Stimulated activated CD4-positive, alpha-beta T cell treated with anti-CD3 and anti-CD28 coated beads, Interleukin-12 subunit alpha, Interleukin-12 subunit beta, amount 100 ng/mL, for 4 hours (primary cell): Measurements from ENCODE around the gene BCL7A.

ENCODE experiments used
- DNase-seq: peaks from one replicate; pipeline ENCODE4 v3.0.0-alpha.2; 2020

BCL7A gene

DNA sequence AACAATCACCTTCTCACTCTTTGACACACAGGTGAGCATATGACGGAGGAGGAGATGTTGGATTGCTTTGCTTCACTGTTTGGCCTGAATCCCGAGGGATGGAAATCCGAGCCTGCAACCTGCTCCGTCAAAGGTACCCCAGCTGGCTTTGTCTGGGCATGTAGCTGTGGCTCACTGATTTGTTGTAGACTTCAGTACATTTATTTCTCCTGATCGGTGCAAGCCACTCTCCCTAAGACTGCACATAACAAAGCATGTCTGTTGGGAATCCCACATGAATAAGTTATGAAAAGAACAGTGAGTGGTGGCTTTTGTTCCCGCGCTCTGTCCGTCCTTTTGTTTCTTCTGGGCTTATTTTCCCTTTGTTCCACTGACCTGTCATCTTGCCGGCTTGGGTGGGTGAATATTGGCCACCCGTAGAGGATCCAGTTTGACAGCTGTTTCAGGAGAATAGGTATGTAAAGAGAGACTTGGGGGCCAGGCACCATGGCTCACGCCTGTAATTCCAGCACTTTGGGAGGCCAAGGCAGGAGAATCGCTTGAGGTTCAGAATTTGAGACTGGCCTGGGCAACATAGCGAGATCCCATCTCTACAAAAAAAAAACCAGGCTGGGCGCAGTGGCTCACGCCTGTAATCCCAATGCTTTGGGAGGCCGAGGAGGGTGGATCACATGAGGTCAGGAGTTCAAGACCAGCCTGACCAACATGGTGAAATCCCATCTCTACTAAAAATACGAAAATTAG, 20.0 kb upstream of the BCL7A start:
- no peak for DNase-seq

DNA sequence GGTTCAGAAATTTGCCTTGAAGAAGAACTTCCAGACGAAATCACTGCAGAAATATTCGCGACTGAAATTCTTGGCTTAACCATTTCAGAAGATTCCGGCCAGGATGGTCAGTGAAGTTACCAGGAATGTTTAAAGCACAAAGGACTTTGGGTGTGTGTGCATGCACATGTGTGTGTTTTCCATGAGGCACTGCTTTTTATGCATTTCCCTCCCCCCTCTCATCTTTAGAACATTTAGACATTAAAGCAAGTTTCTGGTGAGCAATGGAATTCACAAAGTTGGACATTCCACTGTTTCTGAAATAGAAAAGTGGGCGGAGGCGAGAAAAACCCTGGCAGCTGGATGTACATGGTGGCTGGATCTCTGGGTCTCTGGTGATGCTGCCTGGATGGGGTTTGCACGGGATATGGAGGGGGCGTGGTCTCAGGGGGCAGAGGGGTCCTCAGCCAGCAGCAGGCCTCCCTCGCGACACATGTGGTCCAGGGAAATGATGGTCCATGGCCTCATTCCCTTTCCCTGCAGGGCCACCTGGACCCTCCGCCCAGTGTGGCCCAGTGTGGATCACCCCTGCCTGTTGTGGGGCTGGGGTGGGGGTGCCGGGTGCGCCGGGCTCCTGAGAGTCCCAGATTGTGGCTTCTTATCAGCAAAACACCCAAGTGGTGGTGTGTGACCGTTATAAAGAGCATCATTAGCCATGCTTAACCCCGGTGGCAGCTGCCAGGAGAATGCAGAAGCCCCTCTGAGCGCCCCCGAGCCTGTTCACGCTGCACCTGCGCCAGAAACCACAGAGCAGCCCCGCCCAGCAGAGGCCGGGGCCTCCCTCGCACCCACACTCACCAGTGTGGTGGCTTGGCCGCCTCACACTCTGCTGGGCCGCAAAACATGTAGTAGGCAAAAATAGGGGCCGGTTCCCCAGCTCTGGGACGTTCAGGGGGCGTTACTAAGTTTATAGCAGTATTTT, 17.8 kb upstream of the BCL7A start:
- no peak for DNase-seq

DNA sequence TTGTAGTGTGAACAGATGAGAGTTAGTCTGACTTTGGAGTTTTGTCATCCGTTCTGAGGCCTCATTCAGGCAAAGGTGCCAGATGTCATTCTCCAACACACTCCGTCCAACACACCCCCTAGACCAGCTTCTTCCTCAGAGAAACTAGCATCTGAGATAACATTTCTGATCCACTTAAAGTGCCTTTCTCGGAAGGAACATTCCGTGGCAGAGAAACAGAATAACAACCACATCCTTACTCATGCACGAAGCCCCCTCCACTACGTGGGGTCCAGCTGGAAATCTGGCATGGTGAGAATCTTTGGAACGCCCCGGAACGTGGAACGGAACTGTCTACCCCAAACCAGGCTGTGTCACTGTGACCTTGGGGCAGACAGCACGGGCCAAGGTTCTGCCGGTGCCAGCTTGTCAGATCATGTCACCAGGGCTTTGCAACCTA, 17.0 kb upstream of the BCL7A start:
- no peak for DNase-seq

DNA sequence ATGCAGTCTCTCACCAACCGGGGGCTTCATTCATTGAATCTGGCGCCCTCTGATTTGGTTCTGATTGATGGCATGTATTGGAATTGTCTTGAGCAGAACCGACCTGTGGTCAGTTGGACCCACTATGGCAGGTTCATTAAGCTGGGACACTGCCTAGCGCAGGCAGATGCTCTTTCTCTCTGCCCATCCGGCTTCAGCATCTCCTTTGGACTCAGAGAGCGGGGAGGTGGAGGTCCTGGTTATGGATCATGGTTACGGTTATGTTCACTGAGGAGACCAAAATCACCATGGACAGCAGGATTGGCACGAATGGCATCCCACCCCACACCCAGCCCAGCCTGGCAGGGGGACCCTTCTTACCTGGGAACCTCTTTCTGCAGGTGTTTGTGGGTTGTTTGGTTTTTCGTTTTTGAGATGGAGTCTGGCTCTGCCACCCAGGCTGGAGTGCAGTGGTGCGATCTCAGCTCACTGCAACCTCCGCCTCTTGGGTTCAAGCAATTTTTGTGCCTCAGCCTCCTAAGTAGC, 16.4 kb upstream of the BCL7A start:
- DNase-seq: no peak

DNA sequence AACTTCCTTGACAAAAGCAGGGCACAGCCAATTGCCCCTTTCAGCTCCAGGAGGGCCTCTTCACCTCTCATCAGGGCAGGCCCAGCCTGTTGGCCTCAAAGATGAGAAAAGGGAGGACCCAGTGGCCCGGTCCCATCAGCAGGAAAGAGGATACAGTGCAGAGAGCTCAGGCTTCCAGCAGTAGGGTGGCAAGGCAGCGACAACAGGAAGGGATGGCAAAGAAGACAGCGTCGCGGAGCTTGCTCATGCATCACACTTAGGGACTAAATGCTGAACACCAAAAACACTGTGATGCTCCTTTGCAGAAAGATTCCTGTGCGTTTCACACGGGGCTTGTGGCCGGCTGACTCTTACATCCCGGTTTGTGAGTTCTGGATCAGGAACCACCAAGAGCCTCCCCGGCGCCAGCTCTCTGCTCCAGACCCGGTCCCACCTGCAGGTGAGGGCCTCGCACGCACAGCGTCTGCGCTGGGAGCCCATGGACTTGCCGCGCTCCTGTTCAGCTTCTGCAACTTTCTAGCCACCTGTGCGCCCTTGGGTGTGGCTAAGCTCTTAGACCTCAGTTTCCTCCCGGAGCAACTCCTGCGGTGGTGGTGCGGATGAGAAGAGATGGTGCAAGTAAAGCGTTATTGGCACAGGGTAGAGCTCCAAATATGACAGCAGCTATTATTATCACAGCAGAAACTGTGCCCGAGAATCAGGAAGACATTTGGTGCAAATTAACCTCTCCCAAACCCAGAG, 15.3 kb upstream of the BCL7A start:
- no peak for DNase-seq

DNA sequence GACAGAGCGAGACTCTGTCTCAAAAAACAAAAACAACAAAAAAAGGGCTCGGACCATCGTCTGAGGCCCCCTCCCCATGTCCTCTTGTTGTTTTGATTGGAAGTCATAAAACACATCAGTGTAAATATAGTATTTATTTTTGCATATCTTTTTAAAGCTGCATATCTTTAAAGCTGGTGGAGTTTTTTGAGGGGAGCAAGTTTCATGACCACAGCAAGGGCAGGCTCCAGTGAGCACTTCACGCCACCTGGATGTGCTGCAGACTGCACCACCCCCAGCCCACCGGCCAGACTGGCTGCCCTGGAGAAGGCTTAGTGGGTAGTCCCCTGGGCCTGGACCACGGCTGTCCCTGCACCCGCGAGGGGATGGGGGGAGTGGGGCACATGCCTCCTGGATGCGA, 11.9 kb upstream of the BCL7A start:
- DNase-seq: no peak

DNA sequence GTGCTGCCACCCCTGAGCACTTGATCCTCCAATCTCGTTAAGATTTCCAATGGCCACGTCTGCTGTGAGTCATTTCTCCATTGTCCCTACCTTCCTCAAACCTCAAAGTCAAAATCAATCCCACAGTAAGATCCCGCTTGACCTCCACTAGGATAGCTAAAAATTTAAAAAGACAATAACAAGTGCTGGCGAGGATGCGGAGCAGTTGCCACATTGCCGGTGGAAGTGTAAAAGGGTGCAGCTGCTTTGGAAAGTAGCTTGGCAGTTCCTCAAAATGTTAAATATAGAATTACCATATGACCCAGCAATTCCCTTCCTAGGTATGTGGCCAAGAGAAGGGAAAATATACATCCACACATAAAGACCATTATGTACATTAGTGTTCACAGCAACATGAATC, 9.5 kb upstream of the BCL7A start:
- DNase-seq: no peak

DNA sequence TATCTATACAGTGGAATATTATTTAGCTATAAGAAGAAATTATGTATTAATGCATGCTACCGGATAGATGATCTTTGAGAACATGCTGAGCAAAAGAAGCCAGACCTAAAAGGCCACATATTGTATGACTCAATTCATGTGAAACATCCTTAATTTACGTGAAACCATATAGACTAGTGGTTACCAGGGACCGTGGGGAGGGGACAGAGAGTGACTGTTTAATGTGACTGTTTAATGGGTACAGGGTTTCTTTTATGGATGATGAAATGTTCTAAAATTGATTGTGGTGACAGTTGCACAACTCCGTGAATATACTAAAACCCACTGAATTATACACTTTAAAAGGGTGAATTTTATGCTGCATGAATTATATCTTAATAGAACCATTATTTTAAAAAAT, 8.5 kb upstream of the BCL7A start:
- no peak for DNase-seq

DNA sequence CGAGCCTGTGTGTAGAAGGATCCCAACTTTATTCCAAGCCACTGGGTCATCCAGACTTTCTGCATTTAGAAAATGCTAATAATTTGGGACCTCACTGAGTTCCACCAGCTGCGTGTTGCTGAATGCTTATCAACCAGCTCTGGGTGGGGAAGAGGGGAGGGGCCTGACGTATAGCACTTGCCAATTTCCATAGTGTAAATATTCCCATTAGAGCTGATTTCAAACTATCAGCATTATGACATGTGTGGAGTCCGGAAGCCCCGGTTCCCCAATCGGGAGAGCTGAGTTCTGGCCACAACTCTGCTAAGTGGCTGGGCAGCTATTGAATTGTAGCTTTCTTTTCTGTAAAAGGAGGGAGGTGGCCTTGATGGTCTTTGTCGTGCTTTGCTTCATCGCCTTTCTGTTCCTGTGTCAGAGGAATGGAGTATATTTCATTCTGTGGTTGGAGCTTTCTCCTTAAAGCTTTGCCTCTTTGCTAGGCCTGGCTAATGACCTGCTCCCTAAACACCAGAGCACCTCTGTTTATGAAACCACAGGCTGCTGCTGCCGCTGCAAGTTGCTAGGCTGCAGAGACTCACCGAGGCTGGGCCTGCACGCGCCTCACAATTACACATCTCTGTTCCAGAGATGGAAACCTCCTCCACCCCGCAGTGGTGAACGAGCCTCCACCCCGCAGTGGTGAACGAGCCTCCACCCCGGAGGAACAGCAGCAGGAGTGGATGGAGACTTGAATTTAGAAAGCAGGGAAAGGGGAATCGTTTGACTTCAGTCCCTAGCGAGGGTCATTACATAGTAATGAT, 7.7 kb upstream of the BCL7A start:
- DNase-seq: no peak

DNA sequence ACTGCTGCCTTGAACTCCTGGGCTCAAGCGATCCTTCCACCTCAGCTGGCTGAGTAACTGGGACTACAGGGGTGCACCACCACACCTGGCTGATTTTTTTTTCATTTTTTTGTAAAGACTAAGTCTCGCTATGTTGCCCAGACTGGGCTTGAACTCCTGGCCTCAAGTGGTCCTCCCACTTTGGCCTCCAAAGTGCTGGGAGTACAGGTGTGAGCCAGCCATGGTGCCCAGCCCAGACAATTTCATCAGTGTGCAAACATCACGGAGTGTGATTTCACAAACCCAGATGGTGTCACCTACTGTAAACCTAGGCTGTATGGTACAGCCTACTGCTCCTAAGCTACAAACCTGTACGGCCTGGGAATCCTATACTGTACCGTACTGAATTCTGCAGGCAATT, 6.9 kb upstream of the BCL7A start:
- no peak for DNase-seq

DNA sequence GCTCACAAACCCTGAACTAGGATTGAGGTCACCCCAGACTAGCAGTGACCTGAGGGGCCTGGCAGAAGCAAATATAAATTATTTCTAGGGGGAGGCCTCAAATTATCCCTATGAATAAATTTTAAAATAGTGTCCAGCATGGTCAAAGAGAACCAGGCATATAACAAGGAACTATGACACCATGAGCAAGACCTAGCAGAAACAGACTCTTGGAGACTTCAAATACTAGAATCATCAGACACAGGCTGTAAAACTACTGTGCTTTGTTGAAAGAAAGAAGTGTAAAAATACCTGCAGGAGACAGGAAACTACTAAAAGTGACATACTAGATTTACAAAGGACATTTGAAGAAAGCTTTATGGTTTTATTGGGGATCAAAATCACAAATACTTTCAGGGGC, 3.2 kb upstream of the BCL7A start:
- no peak for DNase-seq

DNA sequence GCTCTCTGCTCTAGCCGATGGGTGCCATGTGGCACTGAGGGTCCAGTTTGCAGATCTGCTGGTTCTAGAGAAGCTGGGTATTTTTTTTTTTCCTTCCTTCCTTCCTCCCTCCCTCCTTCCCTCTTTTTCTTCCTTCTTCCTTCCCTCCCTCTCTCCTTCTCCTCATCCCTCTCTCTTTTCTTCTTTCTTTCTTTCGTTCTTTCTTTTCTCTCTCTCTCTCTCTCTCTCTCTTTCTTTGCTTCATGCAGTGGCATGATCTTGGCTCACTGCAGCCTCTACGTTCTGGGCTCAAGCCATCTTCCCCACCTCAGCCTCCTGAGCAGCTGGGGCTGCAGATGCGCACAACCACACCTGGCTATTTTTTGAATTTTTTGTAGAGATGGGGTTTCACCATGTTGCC, 2.7 kb upstream of the BCL7A start:
- no peak for DNase-seq

DNA sequence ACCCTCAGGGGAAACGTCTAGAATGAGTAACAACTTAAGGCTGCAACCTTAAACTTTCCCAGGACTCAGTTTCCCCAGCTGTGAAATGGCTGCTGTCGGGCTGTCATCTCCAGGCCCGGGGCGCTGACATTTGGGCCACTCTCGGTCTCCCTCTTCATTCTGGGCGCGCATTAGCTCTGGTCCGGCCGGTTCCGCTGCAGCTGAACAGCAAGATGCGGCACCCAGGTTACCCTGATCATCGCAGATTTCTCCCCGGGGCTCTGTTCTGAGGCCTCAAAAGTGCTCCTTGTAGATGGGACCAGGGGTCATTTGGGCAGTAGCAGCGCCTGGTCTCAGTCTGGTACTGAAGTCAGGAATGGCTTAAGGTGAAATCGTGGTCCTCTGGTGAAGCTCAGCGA, 890 bp upstream of the BCL7A start:
- DNase-seq: no peak

DNA sequence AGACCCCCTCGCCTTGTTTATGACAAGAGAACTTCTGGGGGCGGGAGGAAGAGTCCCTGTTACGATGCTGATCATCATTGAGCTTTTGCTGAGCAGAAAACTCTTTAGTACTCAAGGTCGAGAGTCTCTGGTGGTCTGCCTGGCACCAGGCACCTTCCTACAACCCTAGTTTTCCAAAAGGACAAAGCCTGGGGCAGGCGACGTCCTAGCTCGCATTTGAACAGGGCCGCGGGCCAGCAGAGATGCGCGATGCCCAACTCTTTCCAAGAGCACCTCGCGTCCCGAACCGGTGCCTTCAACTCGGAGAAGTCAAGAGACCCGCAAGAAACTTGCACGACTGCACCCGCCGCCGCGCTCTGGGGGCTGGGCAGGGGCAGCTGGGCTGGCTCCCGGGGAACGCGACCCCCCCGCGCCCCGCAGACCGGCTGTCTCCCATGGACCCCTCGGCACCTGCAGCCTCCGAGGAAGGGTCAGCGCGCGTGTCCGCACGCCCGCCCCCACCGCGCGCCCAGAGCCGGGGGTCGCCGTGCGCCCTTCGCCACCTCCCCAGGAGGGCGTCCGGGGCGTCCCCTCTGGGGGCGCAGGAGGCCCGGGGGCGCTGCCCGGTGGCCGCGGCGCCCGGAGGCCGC, 377 bp upstream of the BCL7A start:
- no peak for DNase-seq

DNA sequence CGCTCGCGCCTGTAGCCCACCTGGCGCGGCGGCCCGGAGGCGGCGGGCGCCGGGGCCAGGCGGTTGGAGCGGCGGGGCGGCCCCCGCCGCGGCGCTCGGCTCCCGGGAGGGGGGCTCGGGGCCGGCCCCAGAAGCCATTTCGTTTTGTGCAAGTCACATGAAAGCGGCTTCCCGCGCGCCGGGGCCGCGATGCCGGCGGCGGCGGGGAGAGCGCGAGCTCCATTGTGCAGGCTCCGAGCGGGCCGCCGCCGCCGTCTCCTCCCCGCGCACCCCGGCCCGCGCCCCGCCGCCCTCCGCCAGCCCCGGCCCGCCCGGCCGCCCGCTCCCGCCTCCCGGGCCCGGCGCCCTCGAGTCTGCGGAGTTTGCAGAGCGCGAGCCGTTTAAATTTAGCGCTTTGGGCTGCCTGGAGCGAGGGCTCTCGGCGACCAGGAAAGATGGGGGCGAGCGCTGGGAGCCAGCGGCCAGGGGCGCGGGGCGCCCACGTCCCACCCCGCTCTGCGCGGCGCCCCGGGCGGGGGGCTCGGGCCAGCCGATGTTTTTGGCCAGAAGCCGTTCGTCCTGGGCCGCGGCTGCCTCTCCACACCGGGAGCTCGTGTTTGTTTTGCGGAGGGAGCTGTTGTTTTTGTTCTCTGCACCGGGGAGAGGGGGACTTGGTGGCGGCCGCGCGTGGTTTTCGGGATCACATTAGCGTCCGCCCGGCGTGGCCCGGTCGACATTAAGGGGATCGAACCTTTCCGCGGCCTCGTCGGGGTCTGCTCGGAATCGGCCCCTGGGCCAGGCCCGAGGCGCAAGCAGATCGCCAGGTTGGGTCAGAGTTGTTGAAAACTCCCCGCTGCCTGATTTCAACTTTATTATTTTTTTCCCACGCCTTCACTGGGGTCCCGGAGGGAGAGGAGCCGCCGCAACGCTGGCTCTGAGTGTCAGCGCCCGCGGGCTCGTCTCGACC, 982 bp downstream of the BCL7A start:
- peak; percentile 42 for DNase-seq

DNA sequence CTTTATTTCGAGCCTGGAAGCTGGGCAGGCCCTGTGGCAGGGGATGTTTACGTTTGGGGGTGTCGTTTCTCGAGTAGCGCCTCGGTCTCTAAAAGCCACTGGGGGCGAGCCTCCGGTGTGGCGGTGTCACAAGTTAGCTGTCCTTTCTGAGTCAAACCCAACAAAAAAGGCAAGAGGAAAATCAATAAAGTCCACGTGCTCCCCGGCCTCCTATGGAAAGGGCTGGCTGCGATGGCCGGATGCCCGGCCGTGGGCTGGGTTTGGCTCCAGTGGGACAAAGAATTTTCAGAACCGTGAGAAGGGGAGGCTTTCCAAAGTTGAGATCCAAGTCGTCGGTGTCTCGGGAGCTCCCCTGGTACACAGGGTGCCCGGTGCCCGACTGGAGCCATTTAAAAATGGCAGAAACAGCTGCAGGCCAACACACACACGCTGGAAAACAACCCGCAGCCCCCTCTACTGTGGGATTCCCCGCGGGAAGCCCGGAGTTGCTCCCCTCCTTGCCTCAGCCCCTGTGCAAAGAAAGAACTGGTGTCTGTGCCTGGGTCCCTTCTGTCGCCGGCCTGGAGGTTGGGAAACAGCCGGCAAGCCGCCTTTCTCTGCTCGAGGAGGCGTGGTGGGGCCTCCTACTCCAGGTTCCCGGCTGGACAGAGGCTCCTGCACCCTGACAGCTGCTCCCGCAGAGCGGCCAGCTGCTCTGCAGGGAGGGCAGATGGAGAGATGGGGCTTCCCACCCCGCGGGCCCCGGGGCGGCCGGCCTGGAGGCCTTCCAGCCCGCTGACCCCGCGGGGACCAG, 1.9 kb downstream of the BCL7A start:
- no peak for DNase-seq

DNA sequence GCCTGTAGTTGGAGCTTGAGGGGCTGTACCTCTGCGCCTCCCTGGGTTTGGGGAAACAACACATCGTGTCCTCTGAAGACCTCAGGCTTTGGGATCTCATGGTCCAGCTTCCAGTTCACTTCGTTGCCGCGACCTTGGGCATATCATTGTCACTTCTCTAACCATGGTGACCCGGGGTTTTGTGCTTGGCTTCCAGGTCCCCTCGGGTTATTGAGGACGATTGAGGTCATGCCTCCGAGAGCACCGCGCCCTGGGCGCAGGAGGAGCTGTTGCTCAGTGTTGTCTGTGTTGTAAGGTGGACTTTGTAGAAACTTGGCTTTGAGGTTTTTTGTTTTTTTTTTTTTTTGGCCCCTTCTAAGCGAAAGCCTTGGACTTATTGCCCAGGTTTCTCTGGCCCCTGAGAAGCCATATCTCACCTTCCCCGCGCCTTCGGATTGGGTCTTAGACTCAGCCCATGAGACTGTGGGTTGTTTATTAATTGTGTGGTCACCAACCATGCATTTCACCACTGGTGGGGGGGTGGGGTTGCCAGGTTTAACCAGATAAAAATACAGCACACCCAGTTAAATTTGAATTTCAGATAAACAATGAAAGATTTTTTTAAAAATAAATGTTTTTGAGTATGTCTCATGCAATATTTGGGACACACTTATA, 2.6 kb downstream of the BCL7A start:
- DNase-seq: no peak

DNA sequence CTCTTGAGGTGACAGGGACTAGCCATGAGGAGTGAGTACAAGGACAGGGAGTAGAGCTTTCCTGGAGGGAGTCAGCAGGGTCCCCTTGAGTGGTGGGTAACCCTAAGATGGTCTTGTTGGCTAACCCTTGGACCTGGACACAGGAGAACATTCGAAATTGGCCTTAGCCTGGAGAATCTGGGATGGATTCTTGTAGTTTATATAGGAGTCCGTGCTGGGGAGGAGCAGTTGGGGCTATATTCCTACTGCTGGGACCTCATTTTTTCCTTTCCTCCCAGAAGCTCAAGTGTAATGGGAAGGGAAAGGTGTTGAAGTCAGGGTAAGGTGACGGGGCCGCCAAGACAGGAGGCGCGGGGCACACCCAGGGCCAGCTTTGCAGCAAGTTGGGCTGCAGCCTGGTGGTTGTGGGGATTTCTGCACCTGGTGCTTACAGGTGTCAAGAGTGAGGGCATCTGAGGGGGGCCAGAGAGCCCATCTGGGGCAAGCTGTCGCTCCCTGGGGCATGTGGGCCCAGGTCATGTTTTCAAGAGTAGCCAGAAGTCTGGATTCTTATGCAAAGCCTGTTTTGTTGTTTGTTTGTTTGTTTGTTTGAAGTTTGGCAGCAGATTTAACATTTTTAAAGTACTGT, 5.1 kb downstream of the BCL7A start:
- no peak for DNase-seq
